ENCODE results near the gene LAMC3.

Gene LAMC3

GRCh38 chr9:131013015-131013755 lies 4.2 kb downstream of the LAMC3 start:
- DNase-seq: no peak

- no peak for DNase-seq
These were observed 5.0 kb downstream of the LAMC3 start for GRCh38 chr9:131013771-131014676.

DNA sequence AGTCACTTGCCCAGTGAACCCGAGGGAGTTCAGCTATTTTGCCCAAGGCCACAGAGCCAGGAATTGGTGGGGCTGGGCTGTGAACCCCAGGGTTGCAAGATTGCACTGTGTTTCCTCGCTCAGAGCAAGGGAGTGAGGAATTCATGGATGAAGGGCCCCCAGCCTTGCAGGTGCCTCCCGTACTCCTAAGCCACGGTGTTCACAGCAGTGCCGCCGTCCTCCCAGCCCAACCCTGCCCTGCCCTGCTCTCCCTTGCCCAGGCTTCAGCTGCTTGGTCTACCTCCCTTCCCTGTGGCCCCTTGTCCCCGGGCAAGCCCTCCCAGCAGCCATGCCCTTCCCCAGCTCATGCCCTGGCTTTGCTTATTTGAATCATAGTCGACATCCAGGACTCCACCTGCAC lies 6.1 kb downstream of the LAMC3 start:
- no peak for DNase-seq

GRCh38 chr9:131015876-131016397 lies 7.0 kb downstream of the LAMC3 start:
- no peak for DNase-seq

DNA sequence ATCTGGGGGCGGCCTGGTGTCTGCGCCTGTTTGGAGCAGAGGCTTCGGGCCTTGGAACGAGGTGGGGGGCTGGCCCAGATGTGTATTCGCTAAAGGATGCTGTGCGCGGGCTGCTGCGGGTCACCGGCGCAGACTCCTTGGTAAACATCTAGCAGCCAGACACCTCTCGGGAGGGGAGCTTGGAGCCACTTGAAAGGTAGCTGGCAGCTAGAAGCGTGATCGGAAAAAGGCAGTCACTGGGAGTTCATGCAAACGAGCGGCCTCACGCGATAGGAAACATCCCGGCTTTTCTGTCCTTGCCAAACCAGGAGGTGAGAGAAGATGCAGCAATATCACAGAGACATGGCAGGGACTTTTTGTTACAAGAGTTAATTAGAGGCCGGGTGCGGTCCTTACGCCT lies 8.1 kb downstream of the LAMC3 start:
- no peak for DNase-seq

- no peak for DNase-seq
These were observed 9.6 kb downstream of the LAMC3 start for GRCh38 chr9:131018621-131019020.

- no peak for DNase-seq
These were observed 10.6 kb downstream of the LAMC3 start for GRCh38 chr9:131019388-131020239.

- DNase-seq: no peak
These were observed 11.4 kb downstream of the LAMC3 start for GRCh38 chr9:131020388-131020787.

- no peak for DNase-seq
These were observed 11.9 kb downstream of the LAMC3 start for GRCh38 chr9:131020862-131021261.

DNA sequence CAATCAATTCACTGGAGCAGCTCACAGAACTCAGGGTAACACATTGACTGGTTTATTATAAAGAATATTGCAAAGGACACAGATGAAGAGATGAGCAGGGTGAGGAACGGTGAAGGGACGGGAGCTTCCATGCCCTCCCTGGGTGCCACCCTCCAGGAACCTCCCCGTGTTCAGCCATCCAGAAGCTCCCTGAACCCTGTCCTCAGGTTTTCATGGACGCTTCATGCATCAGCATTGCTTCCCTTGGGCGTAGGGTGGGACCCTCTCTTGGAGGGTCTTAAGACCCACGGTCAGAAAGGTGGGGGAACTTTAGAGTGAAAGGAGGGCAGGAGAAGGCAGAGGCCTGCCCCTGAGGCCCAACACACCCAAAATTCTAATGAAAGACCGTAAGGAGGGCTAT lies 12.8 kb downstream of the LAMC3 start:
- no peak for DNase-seq

GRCh38 chr9:131024978-131025868 lies 16.2 kb downstream of the LAMC3 start:
- no peak for DNase-seq

GRCh38 chr9:131025953-131026858 lies 17.2 kb downstream of the LAMC3 start:
- no peak for DNase-seq

- DNase-seq: no peak
These were observed 18.3 kb downstream of the LAMC3 start for GRCh38 chr9:131027048-131027871.

DNA sequence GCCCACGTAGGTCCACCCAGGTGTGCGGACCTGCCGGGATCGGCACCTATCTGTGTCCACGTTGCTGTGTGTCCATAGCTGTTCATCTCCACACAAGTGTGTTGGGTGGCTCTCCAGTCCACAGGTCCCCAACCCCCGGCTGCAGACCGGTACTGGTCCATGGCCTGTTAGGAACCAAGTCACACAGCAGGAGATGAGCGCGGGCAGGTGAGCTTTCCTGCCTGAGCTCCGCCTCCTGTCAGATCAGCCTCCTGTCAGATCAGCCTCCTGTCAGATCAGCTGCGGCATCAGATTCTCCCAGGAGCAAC lies 18.9 kb downstream of the LAMC3 start:
- no peak for DNase-seq

DNA sequence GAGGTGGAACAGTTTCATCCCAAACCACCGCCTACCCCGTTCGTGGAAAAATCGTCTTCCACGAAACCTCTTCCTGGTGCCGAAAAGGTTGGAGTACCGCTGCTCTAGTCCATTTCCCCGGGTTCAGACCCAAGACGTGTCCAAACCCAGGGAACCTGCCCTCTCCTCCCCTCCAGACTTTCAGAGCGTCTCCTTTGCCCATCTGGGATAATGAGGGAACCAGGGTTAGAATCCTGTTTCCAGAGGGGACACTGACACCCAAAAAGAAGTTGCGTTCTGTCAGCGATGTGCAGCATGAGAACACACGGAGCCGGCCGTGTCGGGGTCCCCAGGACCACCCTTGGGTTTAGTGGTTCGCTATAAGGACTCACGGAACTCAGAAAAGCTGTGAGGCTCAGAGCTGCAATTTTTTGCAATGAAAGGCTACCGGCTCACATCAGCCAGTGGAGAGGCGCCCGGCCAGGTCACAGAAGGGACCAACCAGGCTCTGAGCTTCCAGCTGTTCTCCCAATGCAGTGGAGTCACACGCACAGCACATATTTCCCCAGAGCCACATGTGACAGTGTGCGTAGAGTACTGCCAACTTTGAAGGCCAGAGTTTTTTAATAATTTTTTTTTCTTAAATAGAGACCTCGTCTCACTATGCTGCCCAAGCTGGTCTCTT lies 19.4 kb downstream of the LAMC3 start:
- no peak for DNase-seq

GRCh38 chr9:131028931-131029573 lies 20.1 kb downstream of the LAMC3 start:
- DNase-seq: no peak

- DNase-seq: no peak
These were observed 20.6 kb downstream of the LAMC3 start for GRCh38 chr9:131029574-131029952.

DNA sequence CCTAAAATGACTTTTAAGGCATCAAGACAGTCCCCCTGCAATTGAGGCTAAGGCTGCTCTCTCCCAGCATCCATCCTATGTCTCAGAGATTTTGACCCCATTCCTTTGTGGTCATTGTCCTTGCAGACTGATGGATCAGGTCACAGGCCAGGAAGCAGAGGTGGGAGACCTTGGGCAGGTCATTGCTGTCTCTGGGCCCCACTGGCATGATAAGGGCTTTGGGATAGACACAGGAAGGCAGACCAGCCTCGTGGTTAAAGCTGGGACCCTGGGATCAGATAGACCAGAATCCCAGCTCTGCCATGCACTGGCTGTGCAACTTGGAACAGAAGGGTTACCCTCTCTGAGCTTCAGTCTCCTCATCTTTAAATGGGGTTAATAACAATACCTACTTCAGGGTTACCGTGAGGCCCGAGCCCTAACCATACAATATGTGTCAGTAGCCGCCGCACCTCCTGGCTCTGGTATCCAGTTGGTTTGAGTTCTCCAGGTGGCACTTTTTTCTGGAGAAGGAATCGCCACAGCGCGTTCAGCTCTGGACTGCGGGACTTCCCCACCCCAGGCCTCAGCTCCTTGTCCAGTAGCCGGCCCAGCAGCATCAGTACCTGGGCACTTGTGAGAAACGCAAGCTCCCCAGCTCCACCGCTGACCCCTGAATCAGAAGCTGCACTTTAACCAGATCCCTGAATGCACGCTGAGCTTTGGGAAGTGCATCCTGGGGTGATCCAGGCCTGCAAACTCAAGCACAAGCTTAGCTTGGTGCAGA lies 21.4 kb downstream of the LAMC3 start:
- no peak for DNase-seq

Data from activated gamma-delta T cell (primary cell).